ENCODE results near the gene PIK3AP1. TPM values are rescaled to one million over a fixed set of nuclear protein-coding genes. Genes with fewer than 3 reads are reported as not detected.

Gene PIK3AP1
- total RNA-seq, 1 donor from 2014 or later, result 0.49 TPM

GRCh38 chr10:96612055-96612830 is 108.1 kb downstream of the PIK3AP1 start:
- Mint-ChIP-seq H3K4me1 (ENCODE audit: low read depth, unreplicated experiment) (peaks cover 13% of the 10 kb centered on the region), H3K27ac (ENCODE audit: unreplicated experiment) (no peak overlapping the region), H3K36me3 (ENCODE audit: unreplicated experiment) (no peaks in the 10 kb centered on the region), H3K4me3 (ENCODE audit: unreplicated experiment) (no peak overlapping the region), H3K27me3 (ENCODE audit: unreplicated experiment) (peaks cover 6% of the 10 kb centered on the region), H3K9me3 (ENCODE audit: unreplicated experiment) (peaks cover 1% of the 10 kb centered on the region)
- no peak for DNase-seq
- TF ChIP-seq CTCF (IDR thresholded peaks at IDR 0.05; ENCODE audit: partially characterized antibody, unreplicated experiment), result no peak

- H3K4me3 Mint-ChIP-seq (ENCODE audit: unreplicated experiment), result no peak overlapping the region
- H3K27me3 Mint-ChIP-seq (ENCODE audit: unreplicated experiment), result peaks cover 6% of the 10 kb centered on the region
- DNase-seq, result no peak
- no peak for TF ChIP-seq CTCF (IDR thresholded peaks at IDR 0.05; ENCODE audit: partially characterized antibody, unreplicated experiment)
- peaks cover 6% of the 10 kb centered on the region for H3K4me1 Mint-ChIP-seq (ENCODE audit: low read depth, unreplicated experiment)
- peaks cover 1% of the 10 kb centered on the region for H3K9me3 Mint-ChIP-seq (ENCODE audit: unreplicated experiment)
- H3K27ac Mint-ChIP-seq (ENCODE audit: unreplicated experiment), result no peak overlapping the region
- no peaks in the 10 kb centered on the region for H3K36me3 Mint-ChIP-seq (ENCODE audit: unreplicated experiment)
Observed at GRCh38 chr10:96610817-96611216, 109.5 kb downstream of the PIK3AP1 start.

- TF ChIP-seq CTCF (IDR thresholded peaks at IDR 0.05; ENCODE audit: partially characterized antibody, unreplicated experiment), result no peak
- H3K4me1 Mint-ChIP-seq (ENCODE audit: low read depth, unreplicated experiment), result peaks cover 6% of the 10 kb centered on the region
- H3K27ac Mint-ChIP-seq (ENCODE audit: unreplicated experiment), result no peak overlapping the region
- no peak for DNase-seq
- H3K27me3 Mint-ChIP-seq (ENCODE audit: unreplicated experiment), result peaks cover 6% of the 10 kb centered on the region
- no peaks in the 10 kb centered on the region for H3K36me3 Mint-ChIP-seq (ENCODE audit: unreplicated experiment)
- no peak overlapping the region for H3K4me3 Mint-ChIP-seq (ENCODE audit: unreplicated experiment)
- H3K9me3 Mint-ChIP-seq (ENCODE audit: unreplicated experiment), result no peaks in the 10 kb centered on the region
Observed at GRCh38 chr10:96609510-96609909, 110.8 kb downstream of the PIK3AP1 start.

GRCh38 chr10:96608805-96609204 is 111.5 kb downstream of the PIK3AP1 start:
- no peak for TF ChIP-seq CTCF (IDR thresholded peaks at IDR 0.05; ENCODE audit: partially characterized antibody, unreplicated experiment)
- no peak overlapping the region for H3K27ac Mint-ChIP-seq (ENCODE audit: unreplicated experiment)
- no peak for DNase-seq
- H3K4me3 Mint-ChIP-seq (ENCODE audit: unreplicated experiment), result no peak overlapping the region
- H3K27me3 Mint-ChIP-seq (ENCODE audit: unreplicated experiment), result peaks cover 6% of the 10 kb centered on the region
- H3K36me3 Mint-ChIP-seq (ENCODE audit: unreplicated experiment), result no peaks in the 10 kb centered on the region
- H3K4me1 Mint-ChIP-seq (ENCODE audit: low read depth, unreplicated experiment), result peaks cover 6% of the 10 kb centered on the region
- H3K9me3 Mint-ChIP-seq (ENCODE audit: unreplicated experiment), result no peaks in the 10 kb centered on the region

- DNase-seq, result no peak
- Mint-ChIP-seq H3K4me1 (ENCODE audit: low read depth, unreplicated experiment) (peaks cover 6% of the 10 kb centered on the region), H3K27ac (ENCODE audit: unreplicated experiment) (no peak overlapping the region), H3K9me3 (ENCODE audit: unreplicated experiment) (no peaks in the 10 kb centered on the region), H3K27me3 (ENCODE audit: unreplicated experiment) (peaks cover 6% of the 10 kb centered on the region), H3K4me3 (ENCODE audit: unreplicated experiment) (no peak overlapping the region), H3K36me3 (ENCODE audit: unreplicated experiment) (no peaks in the 10 kb centered on the region)
- TF ChIP-seq CTCF (IDR thresholded peaks at IDR 0.05; ENCODE audit: partially characterized antibody, unreplicated experiment), result no peak
Observed at GRCh38 chr10:96608262-96608661, 112.1 kb downstream of the PIK3AP1 start.

Data from glutamatergic neuron (in vitro differentiated cells).